ENCODE data around the gene GSC2.

GRCh38 chr22:19134176-19134831 lies 15.8 kb downstream of the GSC2 start:
- TF ChIP-seq, protein P1, sequence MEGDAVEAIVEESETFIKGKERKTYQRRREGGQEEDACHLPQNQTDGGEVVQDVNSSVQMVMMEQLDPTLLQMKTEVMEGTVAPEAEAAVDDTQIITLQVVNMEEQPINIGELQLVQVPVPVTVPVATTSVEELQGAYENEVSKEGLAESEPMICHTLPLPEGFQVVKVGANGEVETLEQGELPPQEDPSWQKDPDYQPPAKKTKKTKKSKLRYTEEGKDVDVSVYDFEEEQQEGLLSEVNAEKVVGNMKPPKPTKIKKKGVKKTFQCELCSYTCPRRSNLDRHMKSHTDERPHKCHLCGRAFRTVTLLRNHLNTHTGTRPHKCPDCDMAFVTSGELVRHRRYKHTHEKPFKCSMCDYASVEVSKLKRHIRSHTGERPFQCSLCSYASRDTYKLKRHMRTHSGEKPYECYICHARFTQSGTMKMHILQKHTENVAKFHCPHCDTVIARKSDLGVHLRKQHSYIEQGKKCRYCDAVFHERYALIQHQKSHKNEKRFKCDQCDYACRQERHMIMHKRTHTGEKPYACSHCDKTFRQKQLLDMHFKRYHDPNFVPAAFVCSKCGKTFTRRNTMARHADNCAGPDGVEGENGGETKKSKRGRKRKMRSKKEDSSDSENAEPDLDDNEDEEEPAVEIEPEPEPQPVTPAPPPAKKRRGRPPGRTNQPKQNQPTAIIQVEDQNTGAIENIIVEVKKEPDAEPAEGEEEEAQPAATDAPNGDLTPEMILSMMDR (IDR thresholded peaks at IDR 0.05) = no peak
- no peak for TF ChIP-seq POLR2A (IDR thresholded peaks at IDR 0.05)

Measured in heart left ventricle (tissue), 13 donors.